Measurements from ENCODE around the gene MAU2.

Gene MAU2, protein sequence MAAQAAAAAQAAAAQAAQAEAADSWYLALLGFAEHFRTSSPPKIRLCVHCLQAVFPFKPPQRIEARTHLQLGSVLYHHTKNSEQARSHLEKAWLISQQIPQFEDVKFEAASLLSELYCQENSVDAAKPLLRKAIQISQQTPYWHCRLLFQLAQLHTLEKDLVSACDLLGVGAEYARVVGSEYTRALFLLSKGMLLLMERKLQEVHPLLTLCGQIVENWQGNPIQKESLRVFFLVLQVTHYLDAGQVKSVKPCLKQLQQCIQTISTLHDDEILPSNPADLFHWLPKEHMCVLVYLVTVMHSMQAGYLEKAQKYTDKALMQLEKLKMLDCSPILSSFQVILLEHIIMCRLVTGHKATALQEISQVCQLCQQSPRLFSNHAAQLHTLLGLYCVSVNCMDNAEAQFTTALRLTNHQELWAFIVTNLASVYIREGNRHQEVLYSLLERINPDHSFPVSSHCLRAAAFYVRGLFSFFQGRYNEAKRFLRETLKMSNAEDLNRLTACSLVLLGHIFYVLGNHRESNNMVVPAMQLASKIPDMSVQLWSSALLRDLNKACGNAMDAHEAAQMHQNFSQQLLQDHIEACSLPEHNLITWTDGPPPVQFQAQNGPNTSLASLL

GRCh38 chr19:19320361-19321140, at the start of gene MAU2, which contains the start of gene SUGP1:
TSS of gene MAU2 (plus strand) at chr19:19320829. CDS start at chr19:19320860, 31 bp downstream.
TSS of gene SUGP1 (minus strand) at chr19:19320509. CDS start at chr19:19320496, 13 bp downstream.
- DNase-seq = peak; percentile 95

- DNase-seq = no peak
Observed at GRCh38 chr19:19271828-19272599, 48.6 kb upstream of the MAU2 start.

DNA sequence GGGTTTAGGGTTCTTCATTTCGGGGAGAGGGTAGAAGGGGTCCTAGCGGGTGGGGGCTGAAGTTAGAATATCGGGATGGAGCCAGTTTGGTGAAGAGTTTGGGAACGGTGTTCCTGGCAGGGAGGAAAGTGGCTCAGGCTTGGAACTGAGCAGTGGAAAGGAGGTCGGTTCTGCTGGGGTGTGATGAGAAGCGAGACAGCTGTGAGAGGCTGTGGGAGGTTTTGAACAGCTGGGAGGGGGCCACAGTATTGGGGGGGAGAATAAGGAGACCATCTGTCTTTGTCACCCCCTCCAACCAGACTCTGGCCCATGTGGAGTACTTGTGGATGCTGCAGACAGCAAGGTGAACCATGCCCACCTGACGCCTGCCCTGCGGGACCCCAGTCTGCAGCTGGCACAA, 46.5 kb upstream of the MAU2 start:
- no peak for DNase-seq

DNA sequence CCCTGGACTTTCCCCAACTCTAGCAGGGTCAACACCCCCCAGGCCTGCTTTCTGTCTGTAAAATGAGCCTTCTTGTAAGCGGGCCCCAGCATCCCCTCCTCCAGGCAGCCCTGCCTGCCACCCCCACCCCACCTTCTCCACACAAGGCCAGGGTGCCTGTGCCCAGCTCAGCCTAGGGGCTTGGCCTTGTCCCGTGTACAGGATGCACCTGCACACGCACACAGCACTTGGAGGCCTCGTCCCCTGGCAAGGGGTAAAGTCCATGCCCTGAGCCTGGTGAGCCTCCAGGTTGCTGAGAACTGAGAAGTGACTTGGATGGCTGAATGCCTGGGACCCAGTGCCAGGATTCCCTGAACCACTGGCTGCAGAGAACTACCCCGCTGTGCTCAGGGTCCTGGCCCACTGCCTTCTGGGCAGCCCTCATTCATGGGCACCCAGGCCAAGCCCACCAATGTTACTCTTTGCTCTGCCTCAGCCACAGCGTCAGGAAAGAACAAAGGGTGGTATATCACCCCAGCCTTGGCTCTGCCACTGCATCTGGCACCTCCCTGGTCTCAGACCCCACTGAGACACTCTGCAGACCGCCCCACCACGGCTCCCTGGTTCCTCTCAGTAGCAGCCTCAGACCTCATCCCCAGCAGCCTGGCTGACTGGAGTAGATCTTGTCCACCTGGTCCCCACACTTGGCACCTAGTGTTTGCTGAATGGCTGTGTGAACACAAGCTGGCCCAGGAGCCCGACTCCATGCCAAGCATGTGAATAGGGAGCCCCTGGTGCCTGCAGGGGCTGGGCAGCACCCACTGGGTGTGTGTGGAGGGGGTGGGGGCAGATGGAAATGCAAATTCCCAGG, 45.7 kb upstream of the MAU2 start:
- no peak for DNase-seq

GRCh38 chr19:19276386-19276785, 44.2 kb upstream of the MAU2 start:
- no peak for DNase-seq

GRCh38 chr19:19276851-19277250, 43.8 kb upstream of the MAU2 start:
- no peak for DNase-seq

DNA sequence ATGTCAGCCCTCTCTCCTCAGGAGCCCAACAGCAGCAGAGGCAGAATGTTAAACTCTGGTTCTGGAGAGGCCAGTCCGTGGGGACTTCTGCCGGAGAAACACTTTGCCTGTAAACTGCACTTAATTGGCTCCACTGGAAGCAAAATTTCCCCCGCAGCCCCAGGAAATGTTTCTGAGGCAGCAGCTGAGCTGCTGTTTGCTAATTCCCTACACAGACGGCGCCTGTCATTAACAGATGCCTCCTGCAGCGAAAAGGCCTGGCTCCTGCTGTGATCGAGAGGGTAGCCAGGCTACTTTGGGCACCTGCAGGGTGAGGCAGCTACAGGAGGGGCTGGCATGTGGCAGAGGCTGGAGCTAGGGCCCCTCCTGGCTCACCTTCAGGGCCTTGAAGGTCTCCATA, 42.3 kb upstream of the MAU2 start:
- no peak for DNase-seq

DNA sequence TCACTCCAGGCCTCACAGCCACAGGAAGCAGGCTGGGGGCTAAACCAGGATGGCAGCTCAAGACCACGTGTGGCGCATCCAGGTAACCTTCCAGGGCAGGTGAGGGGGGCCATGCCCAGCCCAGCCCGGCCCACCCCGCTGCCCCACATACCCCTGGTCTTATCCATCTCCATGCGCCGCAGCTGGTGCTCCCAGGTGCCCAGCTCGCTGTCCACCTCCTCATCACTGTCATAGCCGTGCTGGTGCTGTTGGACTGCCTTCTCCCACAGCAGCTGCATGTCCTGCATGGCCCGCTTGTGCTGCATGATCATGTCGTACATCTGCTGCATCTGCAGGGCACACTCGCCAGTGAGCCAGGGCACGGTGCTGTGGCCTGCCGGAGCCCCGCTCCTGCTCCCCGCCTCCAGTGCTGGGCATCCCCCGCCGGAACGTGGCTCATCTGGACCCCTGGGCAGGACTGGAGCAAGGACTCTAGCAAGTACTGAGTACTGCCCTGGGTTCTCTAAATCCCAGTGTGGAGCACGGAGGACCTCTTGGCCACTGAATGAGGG, 41.5 kb upstream of the MAU2 start:
- DNase-seq = no peak

- no peak for DNase-seq
Observed at GRCh38 chr19:19279853-19280252, 40.8 kb upstream of the MAU2 start.

DNA sequence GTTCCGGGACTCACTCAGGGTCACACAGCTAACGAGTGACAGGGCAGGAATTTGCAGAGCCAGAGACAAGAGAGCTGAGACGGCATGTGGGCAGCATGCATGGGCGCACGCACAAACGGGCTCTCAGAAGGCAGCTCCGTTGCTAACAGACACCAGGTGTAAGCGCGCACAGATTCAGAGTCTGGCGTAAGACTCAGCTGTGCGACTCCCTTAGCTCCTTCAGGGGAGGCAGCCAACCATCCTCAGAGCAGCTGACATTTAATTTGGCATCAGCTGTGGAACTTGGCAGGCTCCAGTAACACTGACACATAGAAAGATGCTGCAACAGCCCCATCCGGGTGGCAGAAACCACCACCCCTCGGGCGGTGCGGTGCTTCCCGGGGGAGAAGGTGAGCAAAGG, 40.1 kb upstream of the MAU2 start:
- no peak for DNase-seq

DNA sequence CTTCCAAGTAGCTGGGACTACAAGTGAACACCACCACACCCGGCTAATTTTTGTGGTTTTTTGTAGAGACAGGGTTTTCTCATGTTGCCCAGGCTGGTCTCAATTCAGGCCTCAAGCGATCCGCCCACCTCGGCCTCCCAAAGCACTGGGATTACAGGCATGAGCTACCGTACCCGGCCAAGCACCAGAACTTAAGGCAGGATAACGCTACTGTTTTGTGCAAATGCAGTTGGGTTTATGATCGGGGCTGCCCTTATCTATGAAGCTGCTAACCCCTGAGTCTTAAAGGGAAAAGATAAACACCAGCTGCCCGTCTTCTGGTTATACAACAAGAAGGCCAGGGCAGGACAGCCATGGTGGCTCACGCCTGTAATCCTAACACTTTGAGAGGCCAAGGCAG, 34.9 kb upstream of the MAU2 start:
- no peak for DNase-seq

DNA sequence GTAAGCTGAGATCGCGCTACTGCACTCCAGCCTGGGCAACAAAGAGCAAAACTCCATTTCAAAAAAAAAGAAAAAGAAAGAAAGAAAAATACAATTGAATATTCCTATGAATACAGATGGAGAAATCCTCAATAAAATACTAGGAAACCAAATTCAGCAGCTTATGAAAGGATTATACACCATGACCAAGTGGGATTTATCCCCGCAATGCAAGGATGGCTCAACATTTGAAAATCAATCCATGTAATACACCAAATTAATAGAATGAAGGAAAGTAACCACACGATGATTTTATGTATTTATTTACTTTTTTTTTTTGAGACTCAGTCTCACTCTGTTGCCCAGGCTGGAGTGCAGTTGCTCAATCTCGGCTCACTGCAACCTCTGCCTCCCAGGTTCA, 28.0 kb upstream of the MAU2 start:
- DNase-seq = no peak

- DNase-seq = no peak
Observed at GRCh38 chr19:19294914-19295313, 25.7 kb upstream of the MAU2 start.

- DNase-seq = no peak
Observed at GRCh38 chr19:19296953-19297689, 23.5 kb upstream of the MAU2 start.

GRCh38 chr19:19297759-19298158, 22.9 kb upstream of the MAU2 start:
- DNase-seq = no peak

GRCh38 chr19:19300613-19301012, 20.0 kb upstream of the MAU2 start:
- DNase-seq = no peak

GRCh38 chr19:19303411-19303810, 17.2 kb upstream of the MAU2 start:
- no peak for DNase-seq

GRCh38 chr19:19304186-19304965, 16.3 kb upstream of the MAU2 start:
- DNase-seq = no peak

GRCh38 chr19:19305066-19305465, 15.6 kb upstream of the MAU2 start:
- DNase-seq = no peak

GRCh38 chr19:19305696-19306095, 14.9 kb upstream of the MAU2 start:
- no peak for DNase-seq
